H1 (cell line): ENCODE measurements around the gene DEPDC4. TPM values are rescaled to one million over a fixed set of nuclear protein-coding genes. Genes with fewer than 3 reads are reported as not detected.

Experiments
- CTCF ChIA-PET: fragments of 300-600 bp; sonication (Branson Sonifier 250); formaldehyde crosslinking; loops from one replicate; lab custom pipeline; 2021; ENCODE audit not compliant: partially characterized antibody; lab: Charles Lee
- POLR2A ChIA-PET: fragments of 300-600 bp; sonication (Branson Sonifier 250); formaldehyde crosslinking; loops from one replicate; lab custom pipeline; 2021; ENCODE audit warnings: inconsistent platforms; ENCODE audit not compliant: partially characterized antibody; lab: Charles Lee
- DNase-seq, 2 experiments: peaks; one replicate each; pipeline versions ENCODE4 v3.0.0 to v3.0.0-alpha.2; 2010 to 2022; ENCODE audit warnings: low spot score in 2 of 2, low read depth in 1 of 2, mixed read lengths in 1 of 2
- FAIRE-seq: peaks from 2 replicates; lab custom pipeline; 2011; peaks lifted over from hg19 to GRCh38; lab: Jason Lieb, UNC
- H2AFZ ChIP-seq: 2 replicates; pipeline ENCODE4 v1.8.1; 2012; ENCODE audit warnings: low read length, inconsistent platforms
- H2AK5ac ChIP-seq: 2 replicates; pipeline ENCODE4 v1.6.1; 2013; ENCODE audit warnings: low read depth, low read length
- H2BK120ac ChIP-seq: replicated peaks from 2 replicates; pipeline ENCODE3; 2013; ENCODE audit warnings: low read depth, low read length, inconsistent platforms
- H2BK12ac ChIP-seq: 2 replicates; pipeline ENCODE4 v1.6.1; 2013; ENCODE audit warnings: low read depth, low read length
- H2BK15ac ChIP-seq: 2 replicates; pipeline ENCODE4 v1.6.1; 2013; ENCODE audit warnings: low read length
- H2BK20ac ChIP-seq: 2 replicates; pipeline ENCODE4 v1.6.1; 2013; ENCODE audit warnings: low read length
- H2BK5ac ChIP-seq: 2 replicates; pipeline ENCODE4 v1.6.1; 2013; ENCODE audit warnings: low read depth, low read length
- H3K14ac ChIP-seq: 2 replicates; pipeline ENCODE4 v1.6.1; 2013; ENCODE audit warnings: inconsistent platforms; ENCODE audit not compliant: insufficient read length
- H3K18ac ChIP-seq: 2 replicates; pipeline ENCODE4 v1.6.1; 2013; ENCODE audit warnings: low read length; ENCODE audit errors: extremely low read depth
- H3K23ac ChIP-seq: 2 replicates; pipeline ENCODE4 v1.6.1; 2013; ENCODE audit warnings: inconsistent platforms; ENCODE audit not compliant: insufficient read length
- H3K23me2 ChIP-seq: 2 replicates; pipeline ENCODE4 v1.6.1; 2013; ENCODE audit warnings: low read depth, low read length
- H3K27ac ChIP-seq: 2 replicates; pipeline ENCODE4 v1.6.1; 2011; ENCODE audit warnings: low read depth, low read length, inconsistent platforms
- H3K27me3 ChIP-seq, 4 experiments: replicated peaks in 1 of 4; 1 replicate in 1 of 4; 2 replicates in 3 of 4; pipeline versions ENCODE4 v1.6.1 to v1.8.1; 2011 to 2013; ENCODE audit warnings: low read length in 3 of 4, mild to moderate bottlenecking in 3 of 4, inconsistent platforms in 2 of 4, mixed read lengths in 2 of 4, moderate library complexity in 1 of 4; ENCODE audit not compliant: control insufficient read depth in 3 of 4, insufficient read depth in 3 of 4; ENCODE audit errors: extremely low read depth in 1 of 4
- H3K36me3 ChIP-seq, 4 experiments: 2 replicates each; pipeline versions ENCODE4 v1.6.1 to v1.8.1; 2011 to 2013; ENCODE audit warnings: mild to moderate bottlenecking in 4 of 4, low read length in 3 of 4, moderate library complexity in 2 of 4, control low read depth in 1 of 4, inconsistent platforms in 1 of 4; ENCODE audit not compliant: insufficient read depth in 4 of 4, control insufficient read depth in 2 of 4
- H3K4ac ChIP-seq: replicated peaks from 2 replicates; pipeline ENCODE3; 2013; ENCODE audit warnings: low read length, low read depth, mixed read lengths, inconsistent platforms; ENCODE audit not compliant: insufficient read length
- H3K4me1 ChIP-seq, 4 experiments: replicated peaks in 1 of 4; 1 replicate in 1 of 4; 2 replicates in 3 of 4; pipeline versions ENCODE4 v1.6.1 to v1.8.1; 2011 to 2013; ENCODE audit warnings: low read length in 3 of 4, inconsistent platforms in 2 of 4, mixed read lengths in 1 of 4; ENCODE audit not compliant: insufficient read depth in 4 of 4, control insufficient read depth in 3 of 4
- H3K4me2 ChIP-seq, 2 experiments: 2 replicates each; pipeline versions ENCODE4 v1.6.1 to v1.8.1; 2011 to 2013; ENCODE audit warnings: low read depth in 2 of 2, low read length in 2 of 2, control low read depth in 1 of 2, inconsistent platforms in 1 of 2, mild to moderate bottlenecking in 1 of 2; ENCODE audit not compliant: insufficient read depth in 1 of 2
- H3K4me3 ChIP-seq, 4 experiments: fragments of 200-600, 300-600 bp in 1 of 4; sonication (generic), shearing (Covaris generic), sonication (Bioruptor Twin) in 1 of 4; 2 replicates each; pipeline versions ENCODE4 v1.5.1 to v1.8.1; 2011 to 2016; ENCODE audit warnings: low read length in 4 of 4, low read depth in 3 of 4, control low read depth in 2 of 4, inconsistent platforms in 2 of 4, mild to moderate bottlenecking in 2 of 4, mixed read lengths in 1 of 4, moderate library complexity in 1 of 4; ENCODE audit not compliant: insufficient read depth in 2 of 4; ENCODE audit errors: extremely low read depth in 1 of 4
- H3K56ac ChIP-seq: replicated peaks from 2 replicates; pipeline ENCODE3; 2013; ENCODE audit warnings: low read depth, mild to moderate bottlenecking, mixed read lengths, low read length, inconsistent platforms; ENCODE audit not compliant: insufficient read length
- H3K79me1 ChIP-seq: 2 replicates; pipeline ENCODE4 v1.6.1; 2013; ENCODE audit warnings: low read depth, low read length, control low read depth
- H3K79me2 ChIP-seq, 2 experiments: 2 replicates each; pipeline versions ENCODE4 v1.6.1 to v1.8.1; 2012 to 2013; ENCODE audit warnings: low read length in 2 of 2, mild to moderate bottlenecking in 2 of 2, inconsistent platforms in 1 of 2; ENCODE audit not compliant: insufficient read depth in 2 of 2, control insufficient read depth in 1 of 2
- H3K9ac ChIP-seq, 4 experiments: replicated peaks in 1 of 4; 1 replicate in 1 of 4; 2 replicates in 3 of 4; pipeline versions ENCODE4 v1.6.1 to v1.8.1; 2011 to 2013; ENCODE audit warnings: low read depth in 3 of 4, low read length in 3 of 4, control low read depth in 2 of 4, mild to moderate bottlenecking in 2 of 4, moderate library complexity in 2 of 4, inconsistent platforms in 1 of 4; ENCODE audit errors: extremely low read depth in 1 of 4
- H3K9me3 ChIP-seq, 2 experiments: 2 replicates each; pipeline versions ENCODE4 v1.6.1 to v1.8.1; 2012 to 2013; ENCODE audit warnings: mild to moderate bottlenecking in 2 of 2, moderate library complexity in 2 of 2, control low read depth in 1 of 2, inconsistent platforms in 1 of 2, low read depth in 1 of 2, low read length in 1 of 2, mixed read lengths in 1 of 2; ENCODE audit not compliant: insufficient read depth in 2 of 2
- H4K20me1 ChIP-seq, 2 experiments: replicated peaks in 1 of 2; 2 replicates each; pipeline versions ENCODE3 to v1.8.1; 2011 to 2013; ENCODE audit warnings: inconsistent platforms in 2 of 2, low read length in 2 of 2, mild to moderate bottlenecking in 1 of 2; ENCODE audit not compliant: insufficient read depth in 2 of 2, control insufficient read depth in 1 of 2
- H4K5ac ChIP-seq: 2 replicates; pipeline ENCODE4 v1.6.1; 2013; ENCODE audit warnings: low read length, low read depth, mixed read lengths, inconsistent platforms; ENCODE audit not compliant: insufficient read length
- H4K8ac ChIP-seq: 2 replicates; pipeline ENCODE4 v1.8.0; 2013; ENCODE audit warnings: mild to moderate bottlenecking, moderate library complexity, low read length, inconsistent platforms; ENCODE audit not compliant: insufficient read depth; ENCODE audit errors: extremely low read depth
- H4K91ac ChIP-seq: replicated peaks from 2 replicates; pipeline ENCODE3; 2013; ENCODE audit warnings: low read length, mixed read lengths, inconsistent platforms; ENCODE audit not compliant: insufficient read length
- SP2 ChIP-seq: IDR thresholded peaks from 2 replicates; pipeline ENCODE4 v1.6.1; 2012; ENCODE audit warnings: mild to moderate bottlenecking, low read length, inconsistent platforms
- WGBS, 2 experiments: shearing (Covaris generic) in 1 of 2; methylation state at CpG; one replicate each; pipeline versions ENCODE4 v1.1.6 to v1.1.7; 2013 to 2015; ENCODE audit warnings: low lambda C conversion rate in 2 of 2, mixed read lengths in 2 of 2, inconsistent platforms in 1 of 2, low coverage in 1 of 2, missing lambda C conversion rate in 1 of 2; ENCODE audit not compliant: insufficient replicate concordance in 2 of 2, insufficient coverage in 1 of 2, insufficient read length in 1 of 2; ENCODE audit errors: extremely low coverage in 1 of 2, missing lambda C conversion rate in 1 of 2; 5-methylcytosine and 5-hydroxymethylcytosine counted together
- polyA plus RNA-seq, 7 experiments: library from polyadenylated mRNA; depleted of rRNA in 3 of 7; stranded (reverse) in 5 of 7; unstranded in 2 of 7; fragments of >200 nt in 5 of 7; fragments of 200-250 nt in 2 of 7; gene quantifications; 1 replicate in 5 of 7; 2 replicates in 1 of 7; 4 replicates in 1 of 7; pipeline versions ENCODE4 v1.2.1 to v1.2.3, GENCODE V29; 2011 to 2013; ENCODE audit warnings: missing spikeins in 2 of 7, mixed read lengths in 2 of 7
- total RNA-seq: library from RNA; stranded (reverse); fragmentation: NEBNext Ultra II Directional; extraction: Animal tissue kit (Norgen Biotek cat#: 25700); gene quantifications from 2 replicates; pipeline ENCODE4 v1.2.1, GENCODE V29; 2021

The DEPDC4 gene
- total and polyA plus RNA-seq, 2 of the 8 experiments (the other 6 are each of a cell fraction or from before 2014, with no cell fraction given), result 0.80 to 3.8 TPM

DNA sequence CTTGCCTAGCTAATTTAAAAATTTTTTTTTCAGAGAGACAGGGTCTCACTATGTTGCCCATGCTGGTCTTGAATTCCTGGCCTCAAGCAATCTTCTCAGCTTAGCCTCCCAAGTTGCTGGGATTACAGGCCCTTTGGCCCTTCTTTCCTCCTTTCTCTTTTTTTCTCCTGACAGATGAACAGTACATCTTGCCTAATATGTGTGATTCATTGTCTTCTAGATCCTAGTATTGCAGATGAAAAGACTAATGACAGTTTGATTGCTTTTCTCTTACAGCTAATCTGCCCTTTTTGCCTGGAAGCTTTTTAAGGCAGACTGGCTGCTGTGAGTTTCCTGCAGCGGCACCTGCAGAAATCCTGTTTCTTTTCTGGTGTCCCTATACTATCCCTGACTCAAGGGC lies 12.0 kb downstream of the DEPDC4 start:
- no peaks in the 10 kb centered on the region for H3K79me2 ChIP-seq
- FAIRE-seq, result no peak

More for the DNA sequence above, 12.0 kb downstream of the DEPDC4 start:
- H3K27me3 ChIP-seq, result no peaks in the 10 kb centered on the region
- H3K9me3 ChIP-seq, result no peaks in the 10 kb centered on the region
- no peak overlapping the region for H3K4me3 ChIP-seq
- H4K8ac ChIP-seq, result no peak overlapping the region
- no peak for TF ChIP-seq SP2
- H3K4me1 ChIP-seq, result no peaks in the 10 kb centered on the region
- no peaks in the 10 kb centered on the region; a peak in 2 of 8 replicates for H3K36me3 ChIP-seq
- DNase-seq, result no peak
- no peaks in the 10 kb centered on the region for H4K20me1 ChIP-seq
- no peaks in the 10 kb centered on the region for H3K79me1 ChIP-seq
- no peak overlapping the region for H3K4ac ChIP-seq
- CTCF ChIA-PET, result interaction anchor here (1.1 to 1.8 kb wide), 2 partner anchors 9 to 66 kb away, joined by 4 to 7 read pairs; no protein-coding TSS in a partner anchor
- no peak overlapping the region for H3K9ac ChIP-seq
- 100% methylated on average over 1 of the region's 1 CpG; no CpG with 5 or more reads in 1 of the 2 experiments for WGBS, 2 experiments
- no peaks in the 10 kb centered on the region for H3K23me2 ChIP-seq
- H2BK120ac ChIP-seq, result no peak overlapping the region
- POLR2A ChIA-PET, result interaction anchor here (1.0 to 2.9 kb wide), 2 partner anchors 10 to 12 kb away, joined by 3 to 10 read pairs; partner anchors contain the start of genes DEPDC4 and SCYL2
- H2AFZ ChIP-seq, result no peak overlapping the region
- no peak overlapping the region for H3K56ac ChIP-seq
- no peak overlapping the region for H2BK20ac ChIP-seq
- no peak overlapping the region for H2BK5ac ChIP-seq
- no peak overlapping the region for H3K27ac ChIP-seq
- no peak overlapping the region for H4K5ac ChIP-seq
- no peak overlapping the region for H3K18ac ChIP-seq
- no peak overlapping the region for H3K4me2 ChIP-seq
- H2AK5ac ChIP-seq, result no peak overlapping the region
- no peak overlapping the region for H2BK12ac ChIP-seq
- no peak overlapping the region for H4K91ac ChIP-seq
- no peak overlapping the region for H3K14ac ChIP-seq
- no peak overlapping the region for H3K23ac ChIP-seq
- H2BK15ac ChIP-seq, result no peak overlapping the region
